ENCODE data around the gene LONP1.

Gene LONP1

GRCh38 chr19:5690125-5690954 is 29.6 kb downstream of the LONP1 start, which contains the start of gene RPL36 (continued):
- peak; percentile 58 for TF ChIP-seq ZNF341 (tag by site-specific recombination; IDR thresholded peaks at IDR 0.05; ENCODE audit: low read depth)
- no peak for TF ChIP-seq PRDM6 (tag by site-specific recombination; IDR thresholded peaks at IDR 0.05)
- TF ChIP-seq ZBTB11 (tag by site-specific recombination; conservative IDR thresholded peaks at IDR 0.05; ENCODE audit: low read depth) = peak; percentile 62
- 0 out of 2 replicates have a peak, but pooled peaks have one; percentile 32 for TF ChIP-seq ZNF768 (tag by site-specific recombination; IDR thresholded peaks at IDR 0.05)
- TF ChIP-seq ZNF140 (tag by site-specific recombination; IDR thresholded peaks at IDR 0.05) = no peak
- TF ChIP-seq REST (tag by site-specific recombination; IDR thresholded peaks at IDR 0.05) = peak; percentile 89
- TF ChIP-seq PBX3 (CRISPR knock-in tag; IDR thresholded peaks at IDR 0.05) = peak; percentile 63
- TF ChIP-seq ZBTB21 (tag by site-specific recombination; IDR thresholded peaks at IDR 0.05) = 0 out of 2 replicates have a peak, but pooled peaks have one; percentile 29
- TF ChIP-seq ZNF76 (tag by site-specific recombination; IDR thresholded peaks at IDR 0.05; ENCODE audit: borderline replicate concordance, low read depth) = peak; percentile 94
- peak; percentile 81; the same call in 1 of the 2 replicates for TF ChIP-seq KLF8 (tag by site-specific recombination; IDR thresholded peaks at IDR 0.05)
- no peak for TF ChIP-seq ZNF433 (tag by site-specific recombination; IDR thresholded peaks at IDR 0.05; ENCODE audit: low read depth)
- TF ChIP-seq ZNF596 (tag by site-specific recombination; IDR thresholded peaks at IDR 0.05) = no peak
- peak; percentile 81 for TF ChIP-seq ZNF692 (tag by site-specific recombination; IDR thresholded peaks at IDR 0.05)
- peak; percentile 67 for TF ChIP-seq SP3 (tag by site-specific recombination; IDR thresholded peaks at IDR 0.05)
- no peak for TF ChIP-seq PATZ1 (tag by site-specific recombination; IDR thresholded peaks at IDR 0.05)
- no peak for TF ChIP-seq ZNF48 (tag by site-specific recombination; IDR thresholded peaks at IDR 0.05)
- TF ChIP-seq TCF7L2 (IDR thresholded peaks at IDR 0.05; ENCODE audit: borderline replicate concordance, low read depth, low read length) = no peak
- peak; percentile 94; the same call in 1 of the 2 replicates for TF ChIP-seq ZNF391 (tag by site-specific recombination; IDR thresholded peaks at IDR 0.05; ENCODE audit: borderline replicate concordance, low read depth)
- peak; percentile 78 for TF ChIP-seq ZBTB26 (tag by site-specific recombination; optimal IDR thresholded peaks at IDR 0.05)
- TF ChIP-seq BCL11B (tag by site-specific recombination; IDR thresholded peaks at IDR 0.05; ENCODE audit: low read depth) = peak; percentile 92; the same call in 1 of the 2 replicates
- TF ChIP-seq ZNF223 (tag by site-specific recombination; IDR thresholded peaks at IDR 0.05) = no peak
- TF ChIP-seq ZFP69B (tag by site-specific recombination; IDR thresholded peaks at IDR 0.05) = peak; percentile 43; the same call in 1 of the 2 replicates
- peak; percentile 74 for TF ChIP-seq KLF16 (tag by site-specific recombination; IDR thresholded peaks at IDR 0.05)
